GM12801 (cell line): Measurements from ENCODE around the gene ADARB2.

Source experiments
- CTCF ChIP-seq: IDR thresholded peaks from one replicate; pipeline ENCODE4 v1.5.1; 2011; ENCODE audit warnings: control low read depth; ENCODE audit not compliant: insufficient read length; ENCODE audit errors: extremely low read depth

The ADARB2 gene

GRCh38 chr10:1132584-1132983 lies 604.7 kb downstream of the ADARB2 start:
- no peak for TF ChIP-seq CTCF

- TF ChIP-seq CTCF: no peak
These were observed 606.1 kb downstream of the ADARB2 start for GRCh38 chr10:1130995-1131790.

- TF ChIP-seq CTCF: no peak
These were observed 607.1 kb downstream of the ADARB2 start for GRCh38 chr10:1130226-1130625.

GRCh38 chr10:1128649-1129048 lies 608.7 kb downstream of the ADARB2 start:
- TF ChIP-seq CTCF: no peak

- TF ChIP-seq CTCF: no peak
These were observed 609.2 kb downstream of the ADARB2 start for GRCh38 chr10:1128115-1128514.

GRCh38 chr10:1127629-1128028 lies 609.7 kb downstream of the ADARB2 start:
- no peak for TF ChIP-seq CTCF
